ENCODE measurements around the gene DCUN1D5.

The DCUN1D5 gene

GRCh38 chr11:103091801-103092524, at the start of gene DCUN1D5:
TSS of gene DCUN1D5 (minus strand) at chr11:103092160. CDS start at chr11:103091872, 288 bp downstream.
- Histone ChIP-seq H3K9me3 (ENCODE audit: control insufficient read depth, low read length) (no peaks in the 10 kb centered on the region), H3K4me1 (ENCODE audit: control insufficient read depth, insufficient read depth, low read length) (peaks cover 35% of the 10 kb centered on the region), H3K36me3 (ENCODE audit: control insufficient read depth, insufficient read depth, low read length, severe bottlenecking) (peaks cover 3% of the 10 kb centered on the region), H3K27me3 (replicated peaks; ENCODE audit: control insufficient read depth, insufficient read depth, low read length) (no peaks in the 10 kb centered on the region), H3K4me3 (ENCODE audit: low read length) (peak within 1 kb of the TSS; percentile 98), H3K9ac (ENCODE audit: low read length) (peak within 1 kb of the TSS; percentile 96)
- peak; percentile 99 for DNase-seq (ENCODE audit: low read depth)

DNA sequence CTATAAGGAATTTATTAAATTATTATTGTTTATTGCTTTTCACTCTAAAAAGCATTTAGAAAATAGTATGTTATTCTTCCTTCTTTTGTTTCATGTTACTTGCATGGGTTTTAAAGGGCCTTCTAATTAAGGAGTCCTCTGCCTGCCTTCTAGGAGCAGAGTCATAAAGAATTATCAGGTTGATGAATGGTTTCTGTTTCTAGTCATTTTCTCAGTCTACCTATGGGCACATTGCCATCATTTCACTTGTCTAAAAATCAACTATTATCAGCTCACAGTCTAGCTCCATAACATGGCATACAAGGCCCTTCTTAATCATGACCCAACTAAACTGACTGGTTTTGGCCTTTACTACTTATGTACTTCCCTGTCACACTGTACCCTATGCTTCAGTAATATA, 33.5 kb upstream of the DCUN1D5 start:
- Histone ChIP-seq H3K9ac (ENCODE audit: low read length) (no peak overlapping the region), H3K36me3 (ENCODE audit: control insufficient read depth, insufficient read depth, low read length, severe bottlenecking) (peaks cover 48% of the 10 kb centered on the region), H3K27me3 (replicated peaks; ENCODE audit: control insufficient read depth, insufficient read depth, low read length) (no peaks in the 10 kb centered on the region), H3K4me3 (ENCODE audit: low read length) (no peak overlapping the region), H3K9me3 (ENCODE audit: control insufficient read depth, low read length) (no peaks in the 10 kb centered on the region), H3K4me1 (ENCODE audit: control insufficient read depth, insufficient read depth, low read length) (no peaks in the 10 kb centered on the region)
- DNase-seq (ENCODE audit: low read depth): no peak

DNA sequence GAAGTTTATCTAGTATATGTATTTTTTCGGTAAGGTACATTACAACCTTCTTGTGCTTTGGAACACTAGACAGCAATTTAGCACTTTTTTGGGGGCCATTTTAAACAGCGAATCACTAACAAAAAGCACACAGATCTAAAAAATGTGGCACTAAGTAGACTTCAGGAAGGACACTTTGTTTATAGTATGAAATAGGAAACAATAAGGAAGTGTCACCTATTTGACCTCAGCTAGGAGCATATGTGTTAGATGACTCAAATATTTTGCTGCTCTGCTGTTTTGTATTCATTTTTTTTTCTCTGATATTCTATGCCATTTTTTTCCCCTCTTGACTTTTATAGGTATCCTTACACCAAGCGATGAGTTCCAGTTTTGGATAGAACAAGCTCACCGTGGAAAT, 22.9 kb upstream of the DCUN1D5 start:
- Histone ChIP-seq H3K4me3 (ENCODE audit: low read length) (no peak overlapping the region), H3K27me3 (replicated peaks; ENCODE audit: control insufficient read depth, insufficient read depth, low read length) (no peaks in the 10 kb centered on the region), H3K9ac (ENCODE audit: low read length) (no peak overlapping the region), H3K4me1 (ENCODE audit: control insufficient read depth, insufficient read depth, low read length) (peaks cover 24% of the 10 kb centered on the region), H3K36me3 (ENCODE audit: control insufficient read depth, insufficient read depth, low read length, severe bottlenecking) (peaks cover 32% of the 10 kb centered on the region), H3K9me3 (ENCODE audit: control insufficient read depth, low read length) (no peaks in the 10 kb centered on the region)
- no peak for DNase-seq (ENCODE audit: low read depth)

DNA sequence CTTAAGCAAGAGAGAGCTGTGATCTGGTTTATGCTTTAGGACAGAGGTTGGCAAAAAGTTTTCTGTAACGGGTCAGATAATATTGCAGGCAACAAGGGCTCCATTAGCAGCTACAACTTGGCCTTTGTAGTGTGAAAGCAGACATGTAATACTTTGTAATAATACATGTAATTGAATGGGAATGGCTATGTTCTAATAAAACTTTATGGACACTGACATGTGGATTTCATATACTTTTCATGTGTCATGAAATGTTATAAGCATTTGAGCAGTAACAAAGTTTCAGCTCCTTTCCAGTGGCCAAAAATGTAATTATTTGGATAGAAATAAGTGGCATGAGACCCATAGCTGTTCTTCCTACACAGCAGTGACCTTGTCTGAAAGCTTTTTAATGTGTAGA, 20.4 kb upstream of the DCUN1D5 start:
- peaks cover 14% of the 10 kb centered on the region for H3K36me3 ChIP-seq (ENCODE audit: control insufficient read depth, insufficient read depth, low read length, severe bottlenecking)
- no peaks in the 10 kb centered on the region for H3K9me3 ChIP-seq (ENCODE audit: control insufficient read depth, low read length)
- H3K27me3 ChIP-seq (replicated peaks; ENCODE audit: control insufficient read depth, insufficient read depth, low read length): no peaks in the 10 kb centered on the region
- H3K9ac ChIP-seq (ENCODE audit: low read length): no peak overlapping the region
- no peak for DNase-seq (ENCODE audit: low read depth)
- H3K4me3 ChIP-seq (ENCODE audit: low read length): peak overlapping the region; percentile 94
- peaks cover 30% of the 10 kb centered on the region for H3K4me1 ChIP-seq (ENCODE audit: control insufficient read depth, insufficient read depth, low read length)

DNA sequence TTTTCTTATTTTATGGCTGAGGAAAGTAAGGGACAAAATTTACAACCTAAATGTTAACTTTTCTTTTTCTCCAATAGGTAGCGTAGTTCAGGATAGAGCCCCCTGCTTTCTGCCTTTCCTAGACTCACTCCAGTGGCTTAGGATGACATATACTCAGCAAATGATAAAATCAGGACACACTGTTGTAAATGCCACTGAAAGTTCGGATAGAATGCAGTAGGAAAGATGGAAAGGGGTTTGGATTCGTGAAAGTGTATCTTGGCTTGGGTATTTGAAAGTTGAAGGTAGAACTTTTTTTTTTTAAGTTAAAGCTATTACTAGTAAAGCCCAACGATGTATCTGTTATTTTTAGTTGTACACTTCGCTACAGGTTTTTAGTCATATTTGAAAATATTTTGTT, 19.4 kb upstream of the DCUN1D5 start:
- Histone ChIP-seq H3K9ac (ENCODE audit: low read length) (peak overlapping the region; percentile 89), H3K36me3 (ENCODE audit: control insufficient read depth, insufficient read depth, low read length, severe bottlenecking) (peaks cover 14% of the 10 kb centered on the region), H3K4me3 (ENCODE audit: low read length) (peak overlapping the region; percentile 94), H3K9me3 (ENCODE audit: control insufficient read depth, low read length) (no peaks in the 10 kb centered on the region), H3K27me3 (replicated peaks; ENCODE audit: control insufficient read depth, insufficient read depth, low read length) (no peaks in the 10 kb centered on the region), H3K4me1 (ENCODE audit: control insufficient read depth, insufficient read depth, low read length) (peaks cover 30% of the 10 kb centered on the region)
- DNase-seq (ENCODE audit: low read depth): no peak

DNA sequence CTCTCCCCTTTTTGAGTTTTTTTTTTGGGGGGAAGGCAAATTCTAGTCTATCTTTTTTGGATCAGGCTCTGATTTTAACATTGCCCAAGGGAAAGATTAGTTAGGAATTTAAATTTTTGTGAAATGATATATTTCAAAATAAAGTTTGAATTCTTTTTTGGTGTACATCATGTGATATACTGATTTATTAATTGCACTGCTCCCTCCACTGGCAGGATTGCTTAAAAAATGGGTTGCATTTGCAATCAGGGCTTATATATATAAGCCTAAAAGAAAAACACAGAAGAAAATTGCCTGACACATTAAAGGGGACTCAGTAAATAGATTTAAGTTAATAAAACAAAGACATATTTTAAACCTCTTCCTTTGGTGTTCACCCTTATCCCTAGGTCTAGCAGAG, 18.4 kb upstream of the DCUN1D5 start:
- peak overlapping the region; percentile 89 for H3K9ac ChIP-seq (ENCODE audit: low read length)
- H3K27me3 ChIP-seq (replicated peaks; ENCODE audit: control insufficient read depth, insufficient read depth, low read length): no peaks in the 10 kb centered on the region
- H3K36me3 ChIP-seq (ENCODE audit: control insufficient read depth, insufficient read depth, low read length, severe bottlenecking): peaks cover 14% of the 10 kb centered on the region
- peak; percentile 85 for DNase-seq (ENCODE audit: low read depth)
- H3K4me1 ChIP-seq (ENCODE audit: control insufficient read depth, insufficient read depth, low read length): peaks cover 30% of the 10 kb centered on the region
- H3K4me3 ChIP-seq (ENCODE audit: low read length): peak overlapping the region; percentile 94
- no peaks in the 10 kb centered on the region for H3K9me3 ChIP-seq (ENCODE audit: control insufficient read depth, low read length)

- Histone ChIP-seq H3K4me3 (ENCODE audit: low read length) (peak overlapping the region; percentile 94), H3K4me1 (ENCODE audit: control insufficient read depth, insufficient read depth, low read length) (peaks cover 30% of the 10 kb centered on the region), H3K27me3 (replicated peaks; ENCODE audit: control insufficient read depth, insufficient read depth, low read length) (no peaks in the 10 kb centered on the region), H3K36me3 (ENCODE audit: control insufficient read depth, insufficient read depth, low read length, severe bottlenecking) (peaks cover 12% of the 10 kb centered on the region), H3K9ac (ENCODE audit: low read length) (peak overlapping the region; percentile 89), H3K9me3 (ENCODE audit: control insufficient read depth, low read length) (no peaks in the 10 kb centered on the region)
- DNase-seq (ENCODE audit: low read depth): peak; percentile 34
Observed at GRCh38 chr11:103109818-103110388, 17.9 kb upstream of the DCUN1D5 start.

DNA sequence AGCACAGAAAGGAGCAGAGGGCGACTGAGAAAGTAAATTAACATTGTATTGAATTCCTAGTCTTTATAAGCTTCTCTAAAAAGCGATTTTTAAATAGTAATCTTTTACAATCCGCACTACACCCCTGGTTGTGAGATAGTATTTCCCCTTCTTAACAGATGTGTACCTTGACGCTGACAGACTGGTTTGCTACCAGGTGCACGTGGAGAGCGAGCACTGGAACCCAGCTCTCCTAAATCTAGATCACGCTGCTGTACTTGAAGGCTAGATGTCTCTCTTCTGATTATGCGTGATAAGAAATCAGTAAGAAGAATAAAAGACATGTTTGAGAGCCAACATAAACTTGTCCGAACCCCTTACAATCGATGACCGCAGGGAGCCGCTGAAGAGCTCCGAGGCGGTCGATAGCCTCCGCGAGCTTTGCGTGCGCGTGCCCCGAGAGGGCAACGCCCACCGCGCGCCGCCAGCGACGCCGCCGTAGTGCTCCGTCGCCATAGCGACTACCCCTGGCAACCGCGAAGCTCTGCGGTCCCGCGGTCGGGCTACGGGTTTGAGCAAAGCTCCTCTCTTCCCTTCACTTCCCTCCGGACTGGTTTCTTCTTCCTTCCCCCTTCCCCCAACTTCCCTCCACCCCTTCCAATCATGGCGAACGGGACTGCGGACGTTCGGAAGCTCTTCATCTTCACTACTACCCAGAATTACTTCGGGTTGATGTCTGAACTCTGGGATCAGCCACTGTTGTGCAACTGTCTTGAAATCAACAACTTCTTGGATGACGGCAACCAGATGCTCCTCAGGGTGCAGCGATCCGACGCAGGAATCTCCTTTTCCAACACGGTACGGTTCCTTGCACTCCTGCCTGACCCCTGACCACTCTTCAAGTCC, 17.2 kb upstream of the DCUN1D5 start, which contains the start of gene DYNC2H1:
TSS of gene DYNC2H1 (plus strand) at position 494 of the 885 bp plus-strand sequence. CDS start at position 643, 149 bp downstream.
- DNase-seq (ENCODE audit: low read depth): peak; percentile 98
- peaks cover 5% of the 10 kb centered on the region for H3K36me3 ChIP-seq (ENCODE audit: control insufficient read depth, insufficient read depth, low read length, severe bottlenecking)
- H3K9ac ChIP-seq (ENCODE audit: low read length): peak within 1 kb of the TSS; percentile 89
- no peaks in the 10 kb centered on the region for H3K27me3 ChIP-seq (replicated peaks; ENCODE audit: control insufficient read depth, insufficient read depth, low read length)
- H3K9me3 ChIP-seq (ENCODE audit: control insufficient read depth, low read length): no peaks in the 10 kb centered on the region
- H3K4me1 ChIP-seq (ENCODE audit: control insufficient read depth, insufficient read depth, low read length): peaks cover 30% of the 10 kb centered on the region
- peak within 1 kb of the TSS; percentile 94 for H3K4me3 ChIP-seq (ENCODE audit: low read length)

DNA sequence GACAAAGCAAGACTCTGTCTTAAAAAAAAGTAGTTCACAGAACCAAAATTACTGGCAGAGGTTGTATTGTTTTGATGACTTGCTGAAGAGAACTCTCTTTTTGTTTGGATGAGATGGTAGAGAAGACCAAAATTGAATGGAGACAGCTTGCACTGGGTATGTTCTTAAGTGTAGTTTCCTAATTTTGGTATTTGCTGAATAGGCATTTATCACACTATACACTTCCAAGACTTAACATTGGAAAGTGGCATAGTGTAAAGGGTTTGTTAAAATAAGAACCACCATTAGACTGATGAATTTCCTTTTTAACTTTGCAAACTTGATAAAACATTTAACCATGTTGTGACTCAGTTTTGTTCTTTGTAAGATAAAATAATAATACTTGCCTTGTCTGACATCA, 5.3 kb upstream of the DCUN1D5 start:
- H3K36me3 ChIP-seq (ENCODE audit: control insufficient read depth, insufficient read depth, low read length, severe bottlenecking): no peaks in the 10 kb centered on the region
- no peak overlapping the region for H3K9ac ChIP-seq (ENCODE audit: low read length)
- no peak for DNase-seq (ENCODE audit: low read depth)
- no peak overlapping the region for H3K4me3 ChIP-seq (ENCODE audit: low read length)
- no peaks in the 10 kb centered on the region for H3K27me3 ChIP-seq (replicated peaks; ENCODE audit: control insufficient read depth, insufficient read depth, low read length)
- peaks cover 6% of the 10 kb centered on the region for H3K4me1 ChIP-seq (ENCODE audit: control insufficient read depth, insufficient read depth, low read length)
- no peaks in the 10 kb centered on the region for H3K9me3 ChIP-seq (ENCODE audit: control insufficient read depth, low read length)

DNA sequence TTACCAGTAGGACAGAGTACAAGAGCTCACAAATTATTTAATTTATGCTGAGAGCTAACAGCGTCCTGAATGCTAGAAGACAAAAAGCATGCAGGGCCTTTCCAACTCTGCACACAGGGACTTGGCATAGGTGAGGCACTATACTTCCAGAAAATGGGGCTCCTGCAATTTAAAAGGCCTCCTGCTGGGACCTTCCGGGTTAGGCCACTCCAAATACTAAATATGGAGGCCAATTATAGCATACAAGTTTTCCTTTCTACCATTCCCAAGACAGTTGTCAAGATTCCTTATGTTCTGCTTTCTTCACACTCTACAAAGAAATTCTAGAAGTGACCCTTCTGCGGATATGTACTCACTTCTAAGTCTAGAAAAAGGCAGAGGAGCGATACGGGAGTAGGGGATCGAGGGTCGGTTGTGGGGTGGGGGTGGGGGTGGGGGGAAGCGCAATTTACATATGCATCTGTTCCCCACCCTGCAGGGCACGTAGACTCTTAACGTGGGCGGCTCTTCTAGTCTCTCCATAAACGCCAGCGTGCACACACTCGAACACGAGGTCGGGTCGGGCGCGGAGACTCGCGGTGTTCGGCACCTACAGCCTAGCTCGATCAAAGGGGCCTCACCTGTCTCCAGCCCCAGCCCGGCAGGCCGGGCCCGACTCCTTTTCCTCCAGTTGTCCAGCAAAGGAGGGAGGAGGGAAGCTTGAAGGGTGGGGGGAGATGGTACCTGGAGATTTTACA, 728 bp downstream of the DCUN1D5 start:
- peaks cover 39% of the 10 kb centered on the region for H3K4me1 ChIP-seq (ENCODE audit: control insufficient read depth, insufficient read depth, low read length)

More for the DNA sequence above, 728 bp downstream of the DCUN1D5 start:
- DNase-seq (ENCODE audit: low read depth): peak; percentile 71
- Histone ChIP-seq H3K4me3 (ENCODE audit: low read length) (peak overlapping the region; percentile 98), H3K9me3 (ENCODE audit: control insufficient read depth, low read length) (no peaks in the 10 kb centered on the region), H3K9ac (ENCODE audit: low read length) (peak overlapping the region; percentile 96), H3K27me3 (replicated peaks; ENCODE audit: control insufficient read depth, insufficient read depth, low read length) (no peaks in the 10 kb centered on the region), H3K36me3 (ENCODE audit: control insufficient read depth, insufficient read depth, low read length, severe bottlenecking) (peaks cover 6% of the 10 kb centered on the region)

All from adipocyte (in vitro differentiated cells).